Midbrain (tissue), 1 donor: ENCODE results near the gene SLC4A2.
"Not testable (repeated sequence)": the region's sequence is repeated elsewhere in the genome, so short reads cannot be mapped to it uniquely, and the experiment has no call there.

Source experiments
- DNase-seq: peaks from one replicate; lab custom pipeline; 2025; lab: John Stamatoyannopoulos, UW

Gene SLC4A2

GRCh38 chr7:151024435-151025056 lies 34.8 kb upstream of the SLC4A2 start, which contains the start of gene ATG9B:
Gene ATG9B (minus strand): TSS chr7:151024494. CDS start chr7:151024423, 71 bp downstream.
- DNase-seq, result no peak

- DNase-seq, result no peak
Observed at GRCh38 chr7:151025924-151026671, 33.3 kb upstream of the SLC4A2 start.

- DNase-seq, result not testable (repeated sequence)
Observed at GRCh38 chr7:151026771-151027727, 32.3 kb upstream of the SLC4A2 start.

- not testable (repeated sequence) for DNase-seq
Observed at GRCh38 chr7:151027728-151028130, 31.7 kb upstream of the SLC4A2 start.

GRCh38 chr7:151028131-151028947 lies 31.1 kb upstream of the SLC4A2 start, which contains the start of gene ABCB8:
Gene ABCB8 (plus strand): TSS chr7:151028450. CDS start chr7:151028516, 66 bp downstream.
- peak; percentile 99 for DNase-seq

GRCh38 chr7:151028948-151029501 lies 30.4 kb upstream of the SLC4A2 start:
- DNase-seq, result no peak

GRCh38 chr7:151031011-151031410 lies 28.4 kb upstream of the SLC4A2 start:
- no peak for DNase-seq

- no peak for DNase-seq
Observed at GRCh38 chr7:151032936-151033863, 26.2 kb upstream of the SLC4A2 start.

- no peak for DNase-seq
Observed at GRCh38 chr7:151033864-151034249, 25.5 kb upstream of the SLC4A2 start.

- no peak for DNase-seq
Observed at GRCh38 chr7:151034312-151035025, 24.9 kb upstream of the SLC4A2 start.

GRCh38 chr7:151035026-151035717 lies 24.2 kb upstream of the SLC4A2 start:
- no peak for DNase-seq

GRCh38 chr7:151035902-151036301 lies 23.5 kb upstream of the SLC4A2 start:
- no peak for DNase-seq

- no peak for DNase-seq
Observed at GRCh38 chr7:151038951-151039849, 20.2 kb upstream of the SLC4A2 start.

- no peak for DNase-seq
Observed at GRCh38 chr7:151039850-151040548, 19.4 kb upstream of the SLC4A2 start.

- no peak for DNase-seq
Observed at GRCh38 chr7:151040616-151041375, 18.6 kb upstream of the SLC4A2 start.

GRCh38 chr7:151043449-151043848 lies 15.9 kb upstream of the SLC4A2 start:
- not testable (repeated sequence) for DNase-seq
